KOPT-K1 (cell line): ENCODE measurements around the gene DHX36.

Source experiments
- H3K27ac ChIP-seq: fragments of 200-600 bp; sonication (generic); 2 replicates; pipeline ENCODE4 v1.5.1; 2016; ENCODE audit warnings: antibody characterized with exemption, mild to moderate bottlenecking, low read depth, low read length; ENCODE audit not compliant: poor library complexity, severe bottlenecking
- H3K36me3 ChIP-seq: fragments of 200-600 bp; sonication (generic); 2 replicates; pipeline ENCODE4 v1.5.1; 2017; ENCODE audit warnings: antibody characterized with exemption, mild to moderate bottlenecking, low read length, moderate library complexity; ENCODE audit not compliant: insufficient read depth
- H3K9me3 ChIP-seq: fragments of 200-600 bp; sonication (generic); 2 replicates; pipeline ENCODE4 v1.5.1; 2017; ENCODE audit warnings: antibody characterized with exemption, low read length, mild to moderate bottlenecking; ENCODE audit not compliant: insufficient read depth, poor library complexity, severe bottlenecking

The DHX36 gene

GRCh38 chr3:154247806-154248415 lies 76.4 kb downstream of the DHX36 start:
- H3K36me3 ChIP-seq, result peaks cover 36% of the 10 kb centered on the region
- no peaks in the 10 kb centered on the region for H3K9me3 ChIP-seq
- no peak overlapping the region for H3K27ac ChIP-seq

DNA sequence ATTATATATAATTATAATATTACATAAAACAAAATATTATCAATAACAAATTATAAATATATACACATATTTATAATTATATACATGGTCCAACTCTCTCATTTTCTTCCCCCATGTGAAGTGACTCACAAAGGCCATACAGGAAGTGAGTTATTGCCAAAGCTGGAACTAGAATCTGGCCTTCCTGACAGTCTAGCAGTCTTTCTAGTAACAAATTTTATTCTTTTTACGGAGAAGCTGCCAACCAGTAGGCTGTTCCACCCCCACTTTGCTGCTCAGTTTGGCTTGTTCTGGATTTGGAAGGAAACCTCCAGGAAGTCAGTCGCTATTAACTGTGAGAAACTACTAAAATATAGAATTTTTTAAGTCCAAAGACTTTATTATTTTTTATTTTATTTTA lies 79.6 kb downstream of the DHX36 start:
- Histone ChIP-seq H3K27ac (no peak overlapping the region), H3K36me3 (peaks cover 5% of the 10 kb centered on the region), H3K9me3 (no peaks in the 10 kb centered on the region)

DNA sequence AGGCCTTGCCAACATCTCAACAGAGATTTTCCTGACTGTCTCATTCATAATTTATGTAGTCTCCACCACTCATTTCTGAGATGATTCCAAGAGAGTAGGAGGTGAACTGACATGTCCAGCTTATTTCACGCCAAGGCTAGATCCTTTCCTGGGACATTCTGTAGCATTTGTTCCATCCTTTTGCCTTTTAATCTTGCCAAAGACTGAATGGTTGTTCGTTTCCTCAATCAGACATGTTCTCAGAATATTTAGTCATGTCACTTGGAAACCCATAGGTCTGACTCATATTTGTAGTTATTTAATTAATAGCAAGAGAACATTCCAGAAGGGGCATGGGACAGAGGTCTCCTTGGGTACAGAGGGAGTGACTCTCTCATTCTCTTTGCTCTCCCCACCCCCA lies 80.9 kb downstream of the DHX36 start:
- Histone ChIP-seq H3K9me3 (no peaks in the 10 kb centered on the region), H3K27ac (no peak overlapping the region), H3K36me3 (no peaks in the 10 kb centered on the region)

- Histone ChIP-seq H3K9me3 (no peaks in the 10 kb centered on the region), H3K36me3 (no peaks in the 10 kb centered on the region), H3K27ac (no peak overlapping the region)
Observed at GRCh38 chr3:154242766-154243165, 81.5 kb downstream of the DHX36 start.

GRCh38 chr3:154241496-154241895 lies 82.8 kb downstream of the DHX36 start:
- Histone ChIP-seq H3K27ac (no peak overlapping the region), H3K36me3 (no peaks in the 10 kb centered on the region), H3K9me3 (no peaks in the 10 kb centered on the region)

DNA sequence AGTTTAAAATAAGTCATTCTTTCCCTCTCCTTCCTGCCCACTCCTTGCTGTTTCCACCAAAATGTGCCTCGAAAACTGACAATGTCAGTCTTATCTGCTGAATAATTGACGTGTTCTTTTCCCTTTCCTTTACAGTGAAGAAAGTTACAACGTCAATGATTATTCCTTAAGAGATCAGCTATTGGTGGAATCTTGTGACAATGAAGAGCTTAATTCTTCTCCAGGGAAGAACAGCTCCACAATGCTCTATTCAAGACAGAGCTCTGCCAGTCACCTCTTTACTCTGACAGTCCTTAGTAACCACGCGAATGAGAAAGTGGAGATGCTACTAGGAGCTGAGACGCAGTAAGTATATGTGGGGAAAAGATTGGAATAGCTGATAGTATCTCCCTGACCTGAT lies 84.1 kb downstream of the DHX36 start:
- H3K9me3 ChIP-seq, result no peaks in the 10 kb centered on the region
- no peaks in the 10 kb centered on the region for H3K36me3 ChIP-seq
- no peak overlapping the region for H3K27ac ChIP-seq

DNA sequence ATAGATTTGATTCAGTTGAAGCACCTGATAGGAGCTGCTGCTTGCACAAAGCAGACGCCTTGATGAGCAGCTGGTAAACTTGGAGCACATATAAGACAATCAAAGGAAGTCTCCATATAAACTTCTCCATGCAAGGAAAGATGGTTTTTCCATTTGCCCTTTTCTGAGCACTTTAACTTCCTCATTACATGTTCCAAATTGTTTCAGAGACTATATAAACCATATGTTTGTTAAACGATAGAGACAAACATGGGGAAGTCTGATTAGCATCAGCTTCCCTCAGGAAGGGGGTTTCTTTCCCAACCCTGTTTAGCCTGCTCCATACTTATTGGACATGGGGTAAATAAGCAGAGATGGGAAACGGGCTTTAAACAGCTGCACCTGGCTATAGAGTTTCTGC lies 88.0 kb downstream of the DHX36 start:
- H3K36me3 ChIP-seq, result no peaks in the 10 kb centered on the region
- H3K9me3 ChIP-seq, result no peaks in the 10 kb centered on the region
- H3K27ac ChIP-seq, result no peak overlapping the region

DNA sequence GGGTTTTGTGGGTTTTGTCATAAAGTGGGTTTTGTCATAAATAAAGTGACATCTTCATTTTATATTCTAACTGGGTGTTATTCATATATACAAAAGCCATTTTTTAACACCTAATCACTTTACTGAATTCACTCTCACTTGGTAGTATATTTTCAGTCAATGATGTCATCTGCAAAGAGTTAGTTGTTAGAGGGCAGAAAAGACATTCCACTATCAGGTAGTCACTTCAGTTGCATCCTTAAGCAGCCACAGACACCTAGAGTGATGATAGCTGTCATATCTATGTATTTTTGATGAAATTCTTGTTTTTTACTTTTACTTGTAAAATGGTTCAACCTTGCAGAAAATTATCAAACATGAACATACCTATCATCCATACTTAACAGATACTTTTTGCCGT lies 89.0 kb downstream of the DHX36 start:
- no peaks in the 10 kb centered on the region for H3K36me3 ChIP-seq
- no peaks in the 10 kb centered on the region for H3K9me3 ChIP-seq
- H3K27ac ChIP-seq, result no peak overlapping the region

GRCh38 chr3:154229217-154229590 lies 95.1 kb downstream of the DHX36 start:
- Histone ChIP-seq H3K27ac (no peak overlapping the region), H3K9me3 (no peaks in the 10 kb centered on the region), H3K36me3 (no peaks in the 10 kb centered on the region)

- H3K36me3 ChIP-seq, result no peaks in the 10 kb centered on the region
- no peaks in the 10 kb centered on the region for H3K9me3 ChIP-seq
- H3K27ac ChIP-seq, result no peak overlapping the region
Observed at GRCh38 chr3:154228561-154229216, 95.6 kb downstream of the DHX36 start.

DNA sequence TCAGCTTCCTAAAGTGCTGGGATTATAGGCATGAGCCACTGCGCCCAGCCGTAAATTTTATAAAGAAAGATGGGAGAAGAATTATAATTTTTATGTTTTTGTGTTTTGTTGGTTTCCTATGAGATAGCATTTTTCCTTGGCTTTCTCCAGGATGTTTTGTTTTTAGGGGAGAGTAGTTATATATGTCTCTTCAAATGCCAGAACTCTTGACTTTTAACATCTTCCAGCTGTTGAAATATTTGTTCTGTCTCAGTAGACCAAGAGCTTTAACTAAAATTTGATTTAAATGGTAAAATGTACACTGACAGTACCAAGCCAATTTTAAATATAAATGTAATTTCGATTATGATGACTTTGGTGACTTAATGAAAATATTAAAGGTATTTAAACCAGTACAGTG lies 96.8 kb downstream of the DHX36 start:
- Histone ChIP-seq H3K36me3 (no peaks in the 10 kb centered on the region), H3K27ac (no peak overlapping the region), H3K9me3 (no peaks in the 10 kb centered on the region)

GRCh38 chr3:154225536-154225935 lies 98.8 kb downstream of the DHX36 start:
- H3K27ac ChIP-seq, result no peak overlapping the region

DNA sequence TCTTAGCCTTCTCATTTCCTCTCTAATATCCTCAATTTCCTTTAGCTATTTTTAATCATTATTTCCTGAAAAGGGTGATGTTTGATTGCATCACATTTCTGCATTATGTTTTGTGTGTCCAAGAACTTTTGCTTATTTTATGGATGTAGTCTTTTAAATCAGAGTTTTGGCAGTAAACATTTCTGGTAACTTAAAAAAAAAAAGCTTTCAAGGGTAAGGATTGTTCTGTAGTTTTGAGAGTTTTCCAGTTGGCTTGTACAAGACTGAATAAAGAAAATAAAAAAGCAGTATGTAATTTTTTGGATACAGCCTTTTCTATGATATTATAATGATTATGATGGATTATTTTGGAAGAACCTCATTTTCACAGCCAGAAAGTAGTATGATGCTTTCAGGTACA lies 99.4 kb downstream of the DHX36 start:
- no peaks in the 10 kb centered on the region for H3K9me3 ChIP-seq
- no peak overlapping the region for H3K27ac ChIP-seq
- no peaks in the 10 kb centered on the region for H3K36me3 ChIP-seq

More at GRCh38 chr3:154225536-154225935, 98.8 kb downstream of the DHX36 start:
- no peaks in the 10 kb centered on the region for H3K9me3 ChIP-seq
- no peaks in the 10 kb centered on the region for H3K36me3 ChIP-seq

DNA sequence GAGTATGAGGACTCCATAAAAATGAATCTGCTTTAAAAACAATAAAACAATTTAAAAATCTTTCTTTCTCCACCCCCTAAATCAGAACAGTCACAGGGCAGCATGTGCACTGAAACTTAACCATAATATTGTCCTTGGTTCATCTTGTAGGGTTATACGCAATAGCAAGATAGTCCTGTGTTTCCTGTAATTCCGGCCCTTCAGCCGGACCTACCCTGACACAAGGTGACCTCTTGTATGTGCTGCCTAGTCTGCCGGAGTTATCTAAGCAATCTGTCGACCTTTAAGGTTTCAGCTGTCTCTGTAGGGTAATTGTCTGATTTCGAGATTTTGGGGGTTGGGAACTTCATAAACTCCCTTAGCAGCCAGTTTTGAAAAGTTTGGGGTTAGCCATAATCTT lies 99.9 kb downstream of the DHX36 start:
- Histone ChIP-seq H3K27ac (no peak overlapping the region), H3K36me3 (no peaks in the 10 kb centered on the region), H3K9me3 (no peaks in the 10 kb centered on the region)

DNA sequence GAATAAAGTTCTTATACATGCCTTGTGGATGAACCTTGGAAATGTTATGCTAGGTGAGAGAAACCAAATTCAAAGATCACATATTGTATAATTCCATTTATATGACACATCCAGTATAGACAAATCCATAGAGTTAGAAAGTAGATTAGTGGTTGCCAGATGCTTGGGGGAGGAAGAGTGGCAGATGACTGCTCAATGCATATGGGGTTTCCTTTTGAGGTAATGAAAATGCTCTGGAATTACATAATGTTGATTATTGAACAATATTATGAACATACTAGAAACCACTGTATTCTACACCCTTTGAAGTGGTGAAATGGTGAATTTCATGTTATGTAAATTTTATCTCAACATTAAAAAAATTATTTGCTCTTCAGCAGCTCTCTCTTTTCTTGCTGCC lies 100.8 kb downstream of the DHX36 start:
- Histone ChIP-seq H3K36me3 (no peaks in the 10 kb centered on the region), H3K9me3 (no peaks in the 10 kb centered on the region), H3K27ac (no peak overlapping the region)
